OCI-LY1 (cell line): ENCODE results near the gene MYO1A.

Source experiments
- EZH2 ChIP-seq: fragments of 200-600 bp; sonication (generic), shearing (Covaris generic); IDR thresholded peaks from 2 replicates; pipeline ENCODE4 v1.8.0; 2017; ENCODE audit warnings: borderline replicate concordance, mixed run types, mild to moderate bottlenecking, antibody characterized with exemption, low read length, moderate library complexity, mixed read lengths
- TF ChIP-seq, protein P1 (sequence below): fragments of 200-600 bp; sonication (generic), shearing (Covaris generic); IDR thresholded peaks from 2 replicates; pipeline ENCODE4 v1.5.1; 2017; ENCODE audit warnings: mild to moderate bottlenecking, antibody characterized with exemption, low read length, moderate library complexity, mixed read lengths

DNA sequence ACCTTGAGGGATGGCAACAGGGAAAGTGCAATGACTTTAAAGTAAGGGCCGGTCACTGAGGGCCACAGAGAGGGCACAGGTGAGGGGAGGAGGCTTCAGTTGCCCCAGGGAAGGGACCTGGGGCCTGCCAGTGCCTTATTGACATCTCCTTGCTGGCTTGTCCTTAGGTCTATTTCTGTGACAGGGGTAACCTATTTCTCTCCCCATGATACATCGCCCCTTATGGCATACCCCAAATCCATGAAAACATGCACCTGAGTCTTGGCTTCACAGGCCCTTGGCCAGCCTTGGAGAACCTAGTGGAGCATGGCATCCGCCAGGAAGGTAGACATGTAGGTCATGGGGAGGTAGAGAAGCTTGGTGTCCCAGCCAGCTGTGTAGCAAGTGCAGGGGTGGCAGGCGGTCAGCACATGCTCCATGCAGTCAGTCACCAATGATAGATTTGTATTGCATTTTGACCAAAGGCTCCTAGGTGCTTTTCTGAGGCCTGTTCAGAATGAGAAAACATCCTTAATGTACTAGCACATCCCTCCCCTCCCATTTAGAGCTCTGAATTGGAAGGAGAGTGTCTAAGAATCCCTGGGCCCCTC is 68.9 kb downstream of the MYO1A start:
- TF ChIP-seq, protein P1, sequence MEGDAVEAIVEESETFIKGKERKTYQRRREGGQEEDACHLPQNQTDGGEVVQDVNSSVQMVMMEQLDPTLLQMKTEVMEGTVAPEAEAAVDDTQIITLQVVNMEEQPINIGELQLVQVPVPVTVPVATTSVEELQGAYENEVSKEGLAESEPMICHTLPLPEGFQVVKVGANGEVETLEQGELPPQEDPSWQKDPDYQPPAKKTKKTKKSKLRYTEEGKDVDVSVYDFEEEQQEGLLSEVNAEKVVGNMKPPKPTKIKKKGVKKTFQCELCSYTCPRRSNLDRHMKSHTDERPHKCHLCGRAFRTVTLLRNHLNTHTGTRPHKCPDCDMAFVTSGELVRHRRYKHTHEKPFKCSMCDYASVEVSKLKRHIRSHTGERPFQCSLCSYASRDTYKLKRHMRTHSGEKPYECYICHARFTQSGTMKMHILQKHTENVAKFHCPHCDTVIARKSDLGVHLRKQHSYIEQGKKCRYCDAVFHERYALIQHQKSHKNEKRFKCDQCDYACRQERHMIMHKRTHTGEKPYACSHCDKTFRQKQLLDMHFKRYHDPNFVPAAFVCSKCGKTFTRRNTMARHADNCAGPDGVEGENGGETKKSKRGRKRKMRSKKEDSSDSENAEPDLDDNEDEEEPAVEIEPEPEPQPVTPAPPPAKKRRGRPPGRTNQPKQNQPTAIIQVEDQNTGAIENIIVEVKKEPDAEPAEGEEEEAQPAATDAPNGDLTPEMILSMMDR, result no peak
- TF ChIP-seq EZH2, result no peak
